ENCODE results near the gene KLHL11.

The KLHL11 gene

GRCh38 chr17:41864836-41865595, at the start of gene KLHL11:
Gene KLHL11 (minus strand): TSS chr17:41865423. CDS start chr17:41865370, 53 bp downstream.
- in situ Hi-C loops (cut with MboI; ENCODE audit: low sequenced_read_pairs): no loop called here

GRCh38 chr17:41915020-41915419, 49.8 kb upstream of the KLHL11 start:
- in situ Hi-C loops (cut with MboI; ENCODE audit: low sequenced_read_pairs): no loop called here

- in situ Hi-C loops (cut with MboI; ENCODE audit: low sequenced_read_pairs): no loop called here
Measured at GRCh38 chr17:41914358-41914766, 49.1 kb upstream of the KLHL11 start.

- in situ Hi-C loops (cut with MboI; ENCODE audit: low sequenced_read_pairs): no loop called here
Measured at GRCh38 chr17:41913798-41914197, 48.6 kb upstream of the KLHL11 start.

GRCh38 chr17:41912925-41913324, 47.7 kb upstream of the KLHL11 start:
- in situ Hi-C loops (cut with MboI; ENCODE audit: low sequenced_read_pairs): no loop called here

GRCh38 chr17:41910701-41911391, 45.6 kb upstream of the KLHL11 start:
- in situ Hi-C loops (cut with MboI; ENCODE audit: low sequenced_read_pairs): no loop called here

GRCh38 chr17:41909088-41909487, 43.9 kb upstream of the KLHL11 start:
- in situ Hi-C loops (cut with MboI; ENCODE audit: low sequenced_read_pairs): no loop called here

GRCh38 chr17:41907633-41908539, 42.7 kb upstream of the KLHL11 start:
- in situ Hi-C loops (cut with MboI; ENCODE audit: low sequenced_read_pairs): no loop called here

GRCh38 chr17:41907185-41907556, 41.9 kb upstream of the KLHL11 start:
- in situ Hi-C loops (cut with MboI; ENCODE audit: low sequenced_read_pairs): no loop called here

GRCh38 chr17:41906465-41907184, 41.4 kb upstream of the KLHL11 start:
- in situ Hi-C loops (cut with MboI; ENCODE audit: low sequenced_read_pairs): no loop called here

GRCh38 chr17:41905172-41905571, 39.9 kb upstream of the KLHL11 start:
- in situ Hi-C loops (cut with MboI; ENCODE audit: low sequenced_read_pairs): no loop called here

- in situ Hi-C loops (cut with MboI; ENCODE audit: low sequenced_read_pairs): no loop called here
Measured at GRCh38 chr17:41904242-41904841, 39.1 kb upstream of the KLHL11 start.

GRCh38 chr17:41901646-41902045, 36.4 kb upstream of the KLHL11 start:
- in situ Hi-C loops (cut with MboI; ENCODE audit: low sequenced_read_pairs): no loop called here

- in situ Hi-C loops (cut with MboI; ENCODE audit: low sequenced_read_pairs): no loop called here
Measured at GRCh38 chr17:41896726-41897125, 31.5 kb upstream of the KLHL11 start.

- in situ Hi-C loops (cut with MboI; ENCODE audit: low sequenced_read_pairs): no loop called here
Measured at GRCh38 chr17:41895617-41896016, 30.4 kb upstream of the KLHL11 start.

GRCh38 chr17:41894791-41895331, 29.6 kb upstream of the KLHL11 start:
- in situ Hi-C loops (cut with MboI; ENCODE audit: low sequenced_read_pairs): no loop called here

- in situ Hi-C loops (cut with MboI; ENCODE audit: low sequenced_read_pairs): no loop called here
Measured at GRCh38 chr17:41893384-41893783, 28.2 kb upstream of the KLHL11 start.

- in situ Hi-C loops (cut with MboI; ENCODE audit: low sequenced_read_pairs): no loop called here
Measured at GRCh38 chr17:41892021-41892376, 26.8 kb upstream of the KLHL11 start.

GRCh38 chr17:41891135-41892020, 26.2 kb upstream of the KLHL11 start:
- in situ Hi-C loops (cut with MboI; ENCODE audit: low sequenced_read_pairs): no loop called here

Data from hTERT RPE-1 (cell line).